HG02588 (cell line): ENCODE results near the gene NEUROD2.
"Not testable (repeated sequence)": the region's sequence is repeated elsewhere in the genome, so short reads cannot be mapped to it uniquely, and the experiment has no call there.

Experiments
- ATAC-seq: cut with Tn5 transposase; IDR thresholded peaks from one replicate; pipeline ENCODE4 v1.9.1; 2021; ENCODE audit warnings: mild to moderate bottlenecking, moderate library complexity; ENCODE audit not compliant: unreplicated experiment

Gene NEUROD2

DNA sequence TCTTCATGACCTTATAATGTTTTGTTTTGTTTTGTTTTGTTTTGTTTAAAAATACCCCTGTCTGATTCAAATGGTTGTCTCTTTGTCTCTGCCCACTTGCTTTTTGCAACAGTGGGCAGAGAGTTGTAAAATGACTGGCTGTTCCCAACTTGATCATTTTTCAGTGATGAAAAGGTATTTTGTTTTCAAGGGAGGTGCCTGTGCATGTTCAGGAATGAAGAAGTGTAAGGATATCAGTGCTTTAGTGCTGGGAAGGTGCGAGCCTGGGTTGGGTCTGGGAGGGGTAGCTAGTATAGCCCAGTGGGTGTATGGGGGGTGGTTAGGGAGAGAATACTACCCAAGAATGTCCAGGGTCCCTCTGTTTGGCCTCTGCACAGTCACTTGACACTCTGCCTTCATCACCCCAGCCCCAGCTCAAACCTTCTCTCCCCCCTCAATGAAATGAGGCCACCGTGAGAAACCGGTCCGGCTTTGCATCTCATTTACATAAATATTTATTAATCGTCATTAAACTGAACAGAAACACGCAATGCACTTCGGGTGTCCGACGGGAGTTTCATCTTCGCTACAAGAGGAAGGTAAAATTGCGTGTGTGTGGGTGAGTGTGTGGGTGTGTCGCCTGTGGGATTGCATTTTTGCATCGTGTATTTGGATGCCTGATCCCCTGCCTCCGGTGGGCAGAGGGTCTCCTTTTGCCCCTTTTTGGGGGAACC, 4.3 kb downstream of the NEUROD2 start:
- ATAC-seq, result no peak

DNA sequence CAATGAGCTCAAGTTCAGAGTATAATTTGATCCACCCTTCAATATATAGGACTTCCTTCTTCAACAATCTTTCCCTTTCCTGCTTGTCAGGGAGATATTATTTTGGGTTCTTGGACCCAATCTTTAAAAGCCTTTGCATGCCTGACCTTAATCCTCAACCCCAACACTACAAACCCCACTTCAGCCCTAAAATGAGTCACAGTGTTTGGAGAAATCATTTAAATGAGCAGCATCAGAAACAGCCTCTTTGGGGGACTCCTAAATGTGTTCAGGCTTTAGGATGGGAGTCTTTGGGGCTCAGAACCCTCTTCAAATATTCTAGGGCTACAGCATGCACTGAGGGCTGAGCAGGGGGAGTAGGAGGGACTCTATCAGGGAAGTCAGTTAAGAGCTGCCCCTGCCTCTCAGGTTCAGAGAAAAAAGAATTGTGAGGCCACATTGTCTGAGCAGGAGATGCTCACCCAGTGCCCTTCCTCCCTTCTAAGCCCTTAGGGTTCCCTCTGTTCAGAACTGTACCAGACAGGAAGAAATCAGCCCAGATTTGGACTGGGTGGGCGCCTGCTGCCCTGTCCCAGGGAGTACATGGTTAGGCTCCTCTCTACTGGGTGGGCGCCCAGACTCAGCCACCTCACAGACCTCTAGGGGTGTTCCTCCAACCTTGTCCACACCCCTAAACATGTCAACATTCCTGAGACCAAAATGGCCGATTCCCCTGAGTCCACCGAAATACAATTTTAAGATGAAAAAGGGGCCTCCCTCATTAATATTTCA, 5.0 kb downstream of the NEUROD2 start:
- no peak for ATAC-seq

DNA sequence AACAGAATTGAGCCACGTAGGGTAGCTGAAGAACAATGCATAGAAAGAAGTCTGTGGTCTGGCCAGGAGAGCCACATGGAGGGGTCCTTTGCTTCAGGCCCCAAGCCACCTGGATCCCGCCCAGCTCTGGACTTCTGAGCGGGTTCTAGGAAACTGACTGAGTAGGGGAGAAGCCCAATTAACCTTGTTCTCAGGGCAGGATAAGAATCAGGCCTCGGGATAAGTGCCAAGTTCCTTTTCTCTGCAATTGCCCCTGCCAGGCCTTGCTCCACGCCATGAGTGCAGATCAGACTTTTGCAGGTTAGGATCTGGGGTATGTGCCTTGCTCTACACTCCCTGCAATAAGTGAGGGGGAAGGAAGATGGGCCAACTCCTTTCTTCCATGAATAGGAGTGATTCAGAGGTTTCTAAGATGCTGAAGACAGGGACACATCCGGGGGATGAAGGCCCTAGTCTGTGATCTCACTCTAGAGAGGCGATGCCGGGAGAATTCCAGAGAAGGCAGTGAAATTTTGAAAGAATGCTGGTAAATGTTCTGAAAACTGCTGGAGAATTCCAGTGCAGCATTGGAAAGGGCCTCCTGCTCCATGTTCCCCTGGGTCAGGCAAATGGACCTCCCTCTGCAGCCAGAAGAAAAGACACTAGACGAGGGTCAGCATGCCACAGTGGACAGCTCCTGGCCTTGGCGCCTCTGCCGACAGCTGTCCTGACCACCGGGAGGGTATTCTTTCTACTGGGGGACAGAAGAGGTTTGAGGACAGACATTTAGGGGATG, 5.8 kb downstream of the NEUROD2 start:
- no peak for ATAC-seq

DNA sequence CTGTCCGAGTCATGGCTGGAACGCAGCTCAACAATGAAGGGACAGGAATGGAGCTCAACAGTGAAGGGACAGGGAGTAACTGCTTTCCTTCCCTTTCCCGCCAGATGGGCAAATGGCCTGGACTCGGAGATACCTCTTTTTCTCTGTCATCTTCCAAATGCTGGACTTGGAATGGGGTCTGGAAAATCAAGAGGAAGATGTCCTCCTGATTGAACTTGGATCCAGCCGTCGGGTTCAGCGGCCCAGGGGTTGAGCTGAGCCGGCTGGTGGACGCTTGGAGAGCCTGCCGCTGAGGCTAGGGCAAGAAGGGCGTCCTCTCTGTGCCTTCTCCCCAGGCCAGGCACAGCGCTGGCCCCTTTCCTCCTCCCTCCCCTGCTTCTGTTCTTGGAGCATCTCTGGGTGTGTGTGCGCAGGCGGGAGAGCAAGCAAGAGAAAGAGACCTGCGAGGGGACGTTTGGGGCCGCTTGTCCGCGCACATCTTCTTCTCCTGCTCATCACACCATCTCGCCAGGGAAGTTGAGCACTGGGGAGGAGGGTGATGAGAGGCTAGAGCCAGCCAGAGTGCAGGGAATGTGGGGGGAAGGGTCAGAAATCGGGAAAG, 6.6 kb downstream of the NEUROD2 start:
- ATAC-seq, result no peak

DNA sequence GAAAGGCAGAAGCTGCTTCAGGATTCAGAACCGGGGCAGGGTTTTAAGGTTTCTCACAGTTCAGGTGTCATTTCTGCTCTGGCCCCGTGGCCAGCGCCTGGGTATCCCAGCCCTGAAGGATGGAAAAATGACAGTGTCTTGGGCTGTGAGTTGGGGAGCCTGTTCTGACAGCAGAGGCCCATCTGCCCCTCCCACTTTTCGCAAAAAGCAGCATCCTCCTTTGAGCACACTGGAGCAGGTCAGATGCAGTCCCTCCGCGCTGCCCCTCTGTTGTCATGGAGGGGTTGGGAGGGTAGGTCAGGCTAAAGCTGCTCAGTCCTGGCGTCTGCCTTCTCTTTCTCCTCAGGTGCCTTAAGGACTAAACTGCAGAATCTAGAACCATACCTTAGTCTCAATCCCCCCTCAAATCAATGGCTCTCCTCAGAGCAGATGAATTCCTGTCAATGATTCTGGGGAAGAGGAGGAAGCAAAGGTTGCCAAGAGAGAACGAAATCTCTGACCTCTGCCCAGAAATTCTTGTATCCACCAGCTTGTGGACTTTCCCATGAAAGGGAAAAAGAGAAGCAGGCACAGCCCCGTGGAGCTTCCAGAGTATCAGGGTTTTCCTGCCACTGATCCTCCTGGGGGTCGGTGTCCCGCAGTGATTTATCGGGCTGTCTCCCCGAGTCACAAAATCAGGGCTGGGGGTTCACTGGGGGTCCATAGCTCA, 7.3 kb downstream of the NEUROD2 start:
- no peak for ATAC-seq

DNA sequence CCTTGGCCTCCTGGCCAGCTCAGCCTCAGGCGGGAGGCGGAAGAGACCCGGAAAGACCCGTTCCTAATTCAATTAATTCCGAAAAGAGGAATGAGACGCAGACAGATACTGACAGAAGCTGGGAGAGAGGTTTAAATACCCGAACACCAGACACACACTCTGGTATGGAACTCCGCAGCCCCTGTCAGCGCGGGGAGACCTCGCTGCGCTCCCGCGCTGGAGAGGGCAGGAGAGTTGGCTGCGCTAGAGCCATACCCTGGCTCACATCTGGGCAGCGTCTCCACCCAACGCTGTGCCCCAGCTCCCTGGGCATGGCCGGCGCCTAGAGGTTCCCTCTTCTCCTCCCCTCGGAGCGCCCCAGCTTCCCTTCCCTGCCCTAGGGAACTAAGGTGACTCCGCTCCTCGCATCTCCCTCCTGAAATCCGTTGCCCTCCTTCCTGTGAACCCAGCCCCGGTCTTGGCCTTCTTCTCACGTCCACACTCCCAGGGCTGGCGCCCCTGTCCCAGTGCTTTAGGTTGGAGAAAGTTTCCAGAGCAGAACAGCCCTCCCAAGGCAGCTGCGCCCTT, 8.0 kb downstream of the NEUROD2 start:
- no peak for ATAC-seq

DNA sequence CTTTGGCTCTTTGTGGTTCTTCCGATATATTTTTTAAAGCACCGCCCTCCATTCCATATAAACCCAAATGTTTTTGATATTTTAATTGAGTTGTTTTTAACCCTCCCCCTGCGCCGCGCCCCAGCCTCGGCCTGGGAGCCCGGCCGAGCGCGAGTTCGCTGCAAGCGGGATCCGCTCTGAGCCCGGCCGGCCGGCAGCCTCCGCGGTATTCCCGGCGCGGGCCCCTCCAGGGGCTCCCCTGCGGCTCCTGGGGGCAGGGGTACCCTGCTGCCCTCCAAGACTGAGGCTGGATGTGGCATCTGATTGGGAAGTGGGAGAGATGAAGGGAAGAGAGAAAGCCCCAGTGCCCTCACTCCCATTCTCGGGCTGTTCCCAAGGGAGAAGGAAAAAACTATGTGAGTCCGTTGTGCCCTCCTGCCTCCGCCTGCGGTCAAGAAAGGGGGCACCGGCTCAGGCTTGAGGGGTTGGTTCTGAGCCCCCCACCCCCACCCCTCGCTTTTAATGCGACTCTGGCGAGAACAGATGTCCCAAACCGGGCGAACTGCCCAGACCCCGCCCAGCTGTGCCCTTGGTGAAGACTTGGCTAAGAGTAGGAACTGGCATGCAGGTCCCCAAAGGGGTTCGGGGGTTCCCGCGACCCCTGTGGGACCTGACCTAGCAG, 8.6 kb downstream of the NEUROD2 start:
- ATAC-seq, result no peak

DNA sequence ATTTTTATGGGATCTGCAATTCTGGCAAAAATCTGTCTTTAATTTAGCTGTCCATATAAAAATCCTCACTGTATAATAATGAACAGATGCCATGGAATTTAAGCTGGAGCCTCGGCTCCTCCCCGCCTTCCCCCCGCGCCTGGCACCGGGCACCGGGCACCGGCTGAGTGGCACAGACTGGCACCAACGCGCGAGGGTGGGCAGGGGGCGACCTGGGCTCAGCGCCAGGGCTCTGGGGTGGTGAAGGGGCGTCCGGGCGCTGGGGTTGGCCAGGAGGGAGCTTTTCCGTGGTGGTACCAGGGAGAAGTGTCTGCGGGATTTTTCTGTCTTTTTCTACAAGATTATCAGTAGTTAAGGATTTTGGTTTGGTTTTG, 9.1 kb downstream of the NEUROD2 start:
- no peak for ATAC-seq

DNA sequence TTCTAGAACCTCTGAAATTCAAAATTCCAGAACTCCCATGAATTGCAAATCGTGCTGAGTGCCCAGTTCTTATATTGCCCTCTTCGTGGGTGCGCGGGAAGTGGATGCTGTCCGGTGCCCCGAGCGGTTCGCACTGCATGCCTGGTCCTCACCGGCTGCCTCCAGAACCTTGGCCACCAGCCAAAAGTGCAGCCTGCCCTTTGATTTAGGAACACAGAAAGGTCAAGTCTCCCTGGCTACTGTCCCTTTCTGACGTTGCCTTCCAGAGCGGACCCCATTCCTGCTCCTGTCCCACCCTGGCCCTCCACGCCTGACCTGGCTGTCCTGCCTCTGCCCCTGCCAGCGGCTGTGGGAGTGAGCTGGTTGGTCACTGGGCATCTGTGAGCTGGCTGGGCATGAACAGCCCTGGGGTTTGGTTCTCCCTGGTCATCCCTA, 9.7 kb downstream of the NEUROD2 start:
- ATAC-seq, result no peak

DNA sequence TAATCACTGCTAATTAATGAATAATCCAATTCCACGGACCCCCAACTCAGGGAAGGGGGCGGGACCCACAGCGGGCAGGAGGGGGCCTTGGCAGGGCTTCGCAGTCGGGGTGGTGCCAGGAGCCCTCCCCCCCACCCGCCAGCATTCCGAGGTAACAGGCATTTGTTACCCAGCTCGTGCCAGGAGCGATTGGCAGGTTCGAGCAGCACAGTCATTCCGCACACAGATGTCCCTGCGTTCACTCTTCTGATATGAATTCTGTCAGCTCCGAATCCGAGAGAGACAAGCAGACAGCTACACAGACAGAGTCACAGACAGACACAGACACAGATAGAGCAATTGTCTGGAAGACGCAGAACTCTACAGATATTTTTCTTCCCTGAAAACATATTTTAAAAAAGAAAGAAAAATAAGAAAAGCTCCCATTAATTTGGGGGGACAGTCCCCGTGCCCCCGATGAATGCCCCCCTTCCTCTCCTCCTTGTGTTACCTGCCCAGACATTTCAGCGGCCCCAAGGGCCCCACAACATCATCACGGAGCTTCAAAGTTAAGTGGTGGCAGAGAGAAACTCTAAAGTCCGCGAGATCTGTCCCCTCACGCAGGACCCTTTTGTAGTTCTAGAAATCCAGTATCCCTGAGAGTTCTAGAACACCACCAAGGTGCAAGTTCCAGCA, 10.2 kb downstream of the NEUROD2 start:
- no peak for ATAC-seq

DNA sequence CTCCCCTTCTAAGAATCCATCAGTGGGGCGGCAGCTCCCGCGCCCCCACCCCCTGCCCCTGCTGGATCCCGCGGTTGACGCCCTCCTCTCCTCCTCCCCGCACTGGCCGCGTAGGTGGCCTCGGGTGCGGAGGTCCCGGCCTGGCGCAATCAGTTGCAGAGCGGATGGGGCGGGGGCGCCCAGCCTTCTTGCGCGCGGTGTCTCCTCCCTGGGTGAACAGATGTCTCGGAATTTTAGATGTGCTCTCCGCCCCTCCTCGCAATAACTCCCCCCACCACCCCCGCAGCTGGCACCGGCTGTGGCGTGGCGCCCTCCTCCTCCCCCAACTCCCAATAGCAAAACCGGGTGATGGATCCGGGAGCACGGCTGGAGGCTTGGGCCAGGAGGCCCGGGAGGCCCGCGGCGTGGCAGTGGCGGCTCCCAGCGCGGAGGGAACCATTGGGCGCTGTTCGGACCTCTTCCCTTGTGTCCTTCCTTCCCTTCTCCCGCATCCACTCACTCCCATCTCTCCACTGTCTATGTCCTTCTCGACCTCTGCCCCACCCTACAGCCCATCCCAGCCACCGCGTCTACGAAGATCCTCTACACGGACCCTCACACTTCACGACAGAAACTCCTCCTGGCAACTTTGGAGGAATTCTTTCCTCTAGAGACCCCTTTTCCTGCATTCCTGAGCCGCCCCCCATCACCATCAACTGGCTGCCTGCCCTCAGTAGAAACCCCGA, 11.0 kb downstream of the NEUROD2 start:
- ATAC-seq, result no peak

DNA sequence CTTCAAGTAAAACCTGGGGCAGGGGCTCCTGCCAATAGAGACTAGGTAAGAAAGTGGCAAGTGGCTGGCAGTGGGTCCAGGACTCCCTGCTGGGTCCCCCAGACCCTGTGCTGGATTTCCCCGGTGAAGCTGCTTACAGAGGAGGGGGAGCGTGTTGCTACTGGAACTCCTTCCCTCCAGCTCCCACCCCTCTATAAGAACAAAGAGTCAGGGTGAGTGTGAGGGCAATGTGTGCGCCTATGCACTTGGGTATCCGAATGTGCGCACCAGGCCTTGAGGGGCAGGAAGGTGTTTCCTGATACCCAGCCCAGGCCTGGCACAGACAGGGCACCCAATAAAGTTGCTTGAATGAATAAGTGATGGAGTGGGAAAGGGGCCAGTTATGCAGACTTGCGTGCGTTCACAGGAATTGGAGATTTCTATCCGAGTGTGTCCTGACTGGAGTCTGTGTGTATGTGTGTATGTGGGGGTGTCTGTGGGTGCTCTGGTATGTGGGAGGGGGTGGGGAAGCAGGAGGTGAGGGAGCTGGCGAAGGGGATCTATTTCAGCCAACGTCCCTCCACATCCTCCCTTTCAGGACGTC, 11.7 kb downstream of the NEUROD2 start:
- no peak for ATAC-seq

DNA sequence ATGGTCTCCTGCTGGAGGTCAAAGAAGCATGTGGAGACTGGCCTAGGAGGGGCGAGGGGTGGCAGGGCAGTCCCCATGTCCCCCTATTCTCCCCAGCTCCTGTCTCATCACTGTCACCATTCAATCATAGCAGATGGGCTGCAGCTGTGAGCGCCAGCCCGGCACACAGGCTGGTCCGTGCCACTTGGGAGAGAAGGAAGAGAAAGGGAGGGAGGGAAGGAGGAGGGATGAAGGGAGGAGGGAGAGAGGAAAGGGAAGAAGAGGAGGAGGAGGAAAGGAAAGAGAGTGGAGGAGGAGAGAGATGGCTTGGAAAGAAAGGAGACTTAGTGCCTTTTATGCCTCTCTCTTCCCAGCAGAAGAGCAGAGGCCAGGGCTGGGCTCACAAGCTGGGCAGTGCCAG, 12.4 kb downstream of the NEUROD2 start:
- ATAC-seq, result no peak

DNA sequence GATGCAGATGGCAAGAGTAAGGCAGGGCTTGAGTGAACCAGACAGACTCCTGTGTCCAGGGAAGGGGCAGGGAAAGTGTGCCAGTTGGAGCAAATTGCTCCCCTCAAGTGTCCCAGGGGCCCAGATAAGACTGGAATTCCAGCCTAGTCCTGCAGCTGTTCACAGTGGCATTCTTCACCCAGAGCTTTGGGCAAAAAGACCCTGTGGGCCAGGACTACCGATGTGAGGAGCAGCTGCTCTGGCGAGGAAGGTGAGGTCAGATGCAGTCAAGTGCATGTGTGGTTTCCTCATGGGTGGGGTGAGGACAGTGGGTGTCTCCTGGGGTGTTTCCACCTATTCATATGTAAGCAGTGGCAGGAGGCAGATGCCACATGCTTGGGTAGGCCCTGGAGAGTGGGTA, 14.3 kb downstream of the NEUROD2 start:
- ATAC-seq, result no peak

DNA sequence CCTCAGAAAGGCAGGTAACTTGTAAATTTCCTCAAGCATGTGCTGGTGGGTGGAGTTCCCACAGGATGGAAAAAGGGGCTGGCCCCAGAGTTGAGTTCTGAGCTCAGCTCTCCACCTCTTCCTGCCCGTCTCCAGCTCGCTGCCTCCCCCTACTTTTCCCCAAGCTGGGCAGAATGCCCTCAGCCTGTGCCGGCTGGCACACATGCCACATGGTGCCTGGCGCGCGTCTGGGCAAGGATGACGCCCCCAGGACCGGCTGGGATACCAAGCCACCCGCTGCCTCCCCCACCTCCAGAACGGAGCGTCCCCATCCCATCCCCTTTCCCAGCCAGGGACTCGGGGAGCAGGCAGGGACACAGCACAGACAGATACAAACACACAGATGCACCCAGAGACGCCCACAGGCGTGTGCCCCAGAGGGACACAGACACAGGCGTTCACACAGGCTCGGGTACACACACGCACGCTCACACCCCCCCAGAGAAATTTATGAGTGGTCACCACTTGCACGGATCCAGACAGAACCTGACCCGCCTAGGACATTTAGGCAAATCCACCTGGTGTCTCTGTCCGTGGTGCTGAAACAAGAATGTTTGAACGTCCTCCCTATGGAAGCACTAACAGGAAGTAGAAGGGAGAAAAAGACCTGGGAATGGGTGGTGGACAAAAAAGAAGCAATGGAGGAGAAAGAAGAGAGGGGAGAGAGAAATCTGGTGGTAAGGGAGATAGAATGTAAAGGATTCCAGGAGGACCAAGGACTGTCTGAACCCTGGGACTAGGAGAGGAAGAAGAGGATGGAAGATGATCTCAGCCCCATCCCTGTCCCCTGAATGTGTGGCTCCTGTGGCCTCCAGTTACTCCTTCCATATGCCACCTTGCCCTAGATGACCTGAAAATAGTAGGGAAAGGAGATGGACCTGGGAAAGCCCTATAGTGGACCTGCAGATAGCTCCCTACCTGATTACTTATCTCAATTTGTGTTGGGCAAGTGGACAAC, 15.5 kb downstream of the NEUROD2 start:
- ATAC-seq, result no peak

DNA sequence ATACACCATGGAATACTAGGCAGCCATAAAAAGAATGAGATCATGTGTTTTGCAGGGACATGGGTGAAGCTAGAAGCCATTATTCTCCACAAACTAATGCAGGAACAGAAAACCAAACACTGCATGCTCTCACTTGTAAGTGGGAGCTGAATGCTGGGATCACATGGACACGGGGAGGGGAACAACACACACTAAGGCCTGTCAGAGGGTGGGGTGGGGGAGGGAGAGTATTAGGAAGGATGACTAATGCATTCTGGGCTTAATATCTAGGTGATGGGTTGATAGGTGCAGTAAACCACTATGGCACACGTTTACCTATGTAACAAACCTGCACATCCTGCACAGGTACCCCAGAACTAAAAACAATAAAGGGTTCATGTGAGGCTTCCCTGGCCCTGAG, 17.5 kb downstream of the NEUROD2 start:
- not testable (repeated sequence) for ATAC-seq

DNA sequence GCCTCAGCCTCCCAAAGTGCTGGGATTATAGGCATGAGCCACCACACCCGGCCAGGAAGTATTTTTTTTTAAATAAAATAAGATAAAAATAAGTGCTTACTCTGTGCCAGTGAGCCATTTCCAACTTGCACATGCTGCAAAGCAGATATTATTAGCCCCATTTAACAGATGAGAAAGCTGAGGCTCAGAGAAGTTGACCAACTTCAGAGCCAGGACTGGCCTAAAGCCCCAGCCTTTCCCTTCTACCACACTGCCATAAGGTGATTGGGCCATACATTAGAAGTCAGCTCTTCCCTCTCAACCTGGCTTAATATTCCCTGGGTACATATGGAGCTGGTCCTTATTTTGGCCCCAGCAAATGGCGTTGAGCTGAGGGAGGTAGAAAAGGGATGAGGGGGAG, 25.1 kb downstream of the NEUROD2 start:
- ATAC-seq, result no peak
